ENCODE measurements around the gene LRMDA. TPM values are rescaled to one million over a fixed set of nuclear protein-coding genes. Genes with fewer than 3 reads are reported as not detected.

The LRMDA gene
- total and polyA plus RNA-seq, 2 of the 8 experiments (the other 6 are each of a cell fraction or from before 2014, with no cell fraction given), result 0.86 to 2.8 TPM

DNA sequence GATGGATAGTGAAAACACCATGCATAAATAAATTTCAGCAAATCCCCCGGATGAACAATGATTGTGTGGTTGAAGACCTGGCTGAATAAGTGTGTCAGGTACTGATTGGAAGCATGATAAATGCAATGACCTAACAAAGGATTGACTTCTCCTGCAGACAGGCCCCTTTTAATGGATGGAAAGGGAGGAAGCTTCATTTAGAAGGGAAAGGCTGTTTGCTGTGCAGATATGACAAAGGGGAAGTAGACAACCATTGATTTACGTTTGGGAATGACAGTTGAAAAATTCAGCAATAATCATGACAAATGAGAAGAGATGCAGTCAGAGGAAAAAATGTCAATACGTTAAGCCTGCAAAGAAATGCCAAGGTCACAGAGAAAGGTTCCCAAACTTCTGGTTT lies 503.8 kb downstream of the LRMDA start:
- no peaks in the 10 kb centered on the region for H3K27me3 ChIP-seq (replicated peaks in 1 of 4; ENCODE audit: control insufficient read depth in 3 of 4, extremely low read depth in 1 of 4, insufficient read depth in 3 of 4, low read length in 3 of 4)
- TF ChIP-seq, protein P1, sequence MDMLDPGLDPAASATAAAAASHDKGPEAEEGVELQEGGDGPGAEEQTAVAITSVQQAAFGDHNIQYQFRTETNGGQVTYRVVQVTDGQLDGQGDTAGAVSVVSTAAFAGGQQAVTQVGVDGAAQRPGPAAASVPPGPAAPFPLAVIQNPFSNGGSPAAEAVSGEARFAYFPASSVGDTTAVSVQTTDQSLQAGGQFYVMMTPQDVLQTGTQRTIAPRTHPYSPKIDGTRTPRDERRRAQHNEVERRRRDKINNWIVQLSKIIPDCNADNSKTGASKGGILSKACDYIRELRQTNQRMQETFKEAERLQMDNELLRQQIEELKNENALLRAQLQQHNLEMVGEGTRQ (IDR thresholded peaks at IDR 0.05; ENCODE audit: low read length), result no peak
- TF ChIP-seq TAF1 (IDR thresholded peaks at IDR 0.05; ENCODE audit: low read depth, low read length) (no peak), FOSL1 (IDR thresholded peaks at IDR 0.05; ENCODE audit: insufficient read depth, low read depth, low read length) (no peak), JUN (IDR thresholded peaks at IDR 0.05; ENCODE audit: low read depth, low read length) (no peak), SIX5 (IDR thresholded peaks at IDR 0.05; ENCODE audit: low read depth, low read length) (no peak), CREB1 (IDR thresholded peaks at IDR 0.05) (no peak), ASH2L (IDR thresholded peaks at IDR 0.05; ENCODE audit: low read length) (no peak), POLR2A (IDR thresholded peaks at IDR 0.05; ENCODE audit: control extremely low read depth in 1 of 2, low read depth in 2 of 2, low read length in 2 of 2) (no peak)

More for the DNA sequence above, 503.8 kb downstream of the LRMDA start:
- Histone ChIP-seq H3K23ac (ENCODE audit: insufficient read length) (no peak overlapping the region), H3K9ac (replicated peaks in 1 of 4; ENCODE audit: extremely low read depth in 1 of 4, low read depth in 3 of 4, low read length in 3 of 4) (no peak overlapping the region), H3K79me2 (ENCODE audit: control insufficient read depth in 1 of 2, insufficient read depth in 2 of 2, low read length in 2 of 2) (no peaks in the 10 kb centered on the region), H3K9me3 (ENCODE audit: insufficient read depth in 2 of 2, low read depth in 1 of 2, low read length in 1 of 2) (no peaks in the 10 kb centered on the region), H2BK120ac (replicated peaks; ENCODE audit: low read depth, low read length) (no peak overlapping the region), H3K4me2 (ENCODE audit: insufficient read depth in 1 of 2, low read depth in 2 of 2, low read length in 2 of 2) (no peak overlapping the region), H2AK5ac (ENCODE audit: low read depth, low read length) (no peak overlapping the region), H2BK15ac (ENCODE audit: low read length) (no peak overlapping the region), H3K79me1 (ENCODE audit: low read depth, low read length) (no peaks in the 10 kb centered on the region), H2AFZ (ENCODE audit: low read length) (no peak overlapping the region), H4K8ac (ENCODE audit: extremely low read depth, insufficient read depth, low read length) (no peak overlapping the region), H4K5ac (ENCODE audit: insufficient read length, low read depth, low read length) (no peak overlapping the region), H3K27ac (ENCODE audit: low read depth, low read length) (no peak overlapping the region), H2BK12ac (ENCODE audit: low read depth, low read length) (no peak overlapping the region), H3K4me1 (replicated peaks in 1 of 4; ENCODE audit: control insufficient read depth in 3 of 4, insufficient read depth in 4 of 4, low read length in 3 of 4) (no peaks in the 10 kb centered on the region), H3K36me3 (ENCODE audit: control insufficient read depth in 2 of 4, insufficient read depth in 4 of 4, low read length in 3 of 4) (no peaks in the 10 kb centered on the region), H2BK5ac (ENCODE audit: low read depth, low read length) (no peak overlapping the region), H2BK20ac (ENCODE audit: low read length) (no peak overlapping the region), H3K23me2 (ENCODE audit: low read depth, low read length) (no peaks in the 10 kb centered on the region), H3K4ac (replicated peaks; ENCODE audit: insufficient read length, low read depth, low read length) (no peak overlapping the region), H4K20me1 (replicated peaks in 1 of 2; ENCODE audit: control insufficient read depth in 1 of 2, insufficient read depth in 2 of 2, low read length in 2 of 2) (no peaks in the 10 kb centered on the region), H3K18ac (ENCODE audit: extremely low read depth, low read length) (no peak overlapping the region), H3K56ac (replicated peaks; ENCODE audit: insufficient read length, low read depth, low read length) (no peak overlapping the region), H4K91ac (replicated peaks; ENCODE audit: insufficient read length, low read length) (no peak overlapping the region), H3K14ac (ENCODE audit: insufficient read length) (no peak overlapping the region), H3K4me3 (ENCODE audit: extremely low read depth in 1 of 4, insufficient read depth in 2 of 4, low read depth in 3 of 4, low read length in 4 of 4) (no peak overlapping the region)
- ChIA-PET CTCF (ENCODE audit: partially characterized antibody) (interaction anchor here (1.7 to 2.0 kb wide), 2 partner anchors 11 to 14 kb away, joined by 4 to 5 read pairs; no protein-coding TSS in a partner anchor), POLR2A (ENCODE audit: partially characterized antibody) (no interaction called here)
- FAIRE-seq, result no peak
- no peak for DNase-seq (ENCODE audit: low read depth in 1 of 2, low spot score in 2 of 2)
- WGBS, 2 experiments (ENCODE audit: extremely low coverage in 1 of 2, insufficient coverage in 1 of 2, insufficient read length in 1 of 2, insufficient replicate concordance in 2 of 2, low coverage in 1 of 2, low lambda C conversion rate in 2 of 2, missing lambda C conversion rate in 1 of 2), result 90% methylated on average over 3 of the region's 3 CpGs; no CpG with 5 or more reads in 1 of the 2 experiments
